PC-9 (cell line): ENCODE results near the gene RNU1-2.
"Not testable (repeated sequence)": the region's sequence is repeated elsewhere in the genome, so short reads cannot be mapped to it uniquely, and the experiment has no call there.

ENCODE experiments used
- EZH2 ChIP-seq: fragments of 200-600 bp; sonication (generic); IDR thresholded peaks from 2 replicates; pipeline ENCODE4 v1.8.0; 2017; ENCODE audit warnings: antibody characterized with exemption, low read depth
- TF ChIP-seq, protein P1 (sequence below): fragments of 200-600 bp; sonication (generic); conservative IDR thresholded peaks from 2 replicates; pipeline ENCODE4 v1.6.1; 2017; ENCODE audit warnings: mixed run types, antibody characterized with exemption, mild to moderate bottlenecking, moderate library complexity

DNA sequence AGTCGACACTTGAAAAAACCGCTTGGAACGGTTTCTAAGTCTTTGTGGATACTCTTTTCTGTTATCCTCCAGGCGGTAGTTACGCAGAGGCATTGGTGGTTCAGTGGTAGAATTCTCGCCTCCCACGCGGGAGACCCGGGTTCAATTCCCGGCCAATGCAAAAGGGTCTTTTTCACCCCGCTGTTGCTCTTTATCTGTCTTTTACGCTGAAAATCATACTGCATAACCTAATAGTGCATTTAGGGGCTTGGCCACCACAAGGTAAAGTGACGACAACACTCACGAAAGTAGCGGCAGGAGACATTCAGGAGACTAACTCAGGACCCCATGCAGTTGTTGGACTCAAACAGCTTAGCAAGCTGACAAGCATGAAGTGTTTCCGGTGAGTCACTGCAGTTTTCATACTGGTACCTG, 33.9 kb upstream of the RNU1-2 start:
- TF ChIP-seq, protein P1, sequence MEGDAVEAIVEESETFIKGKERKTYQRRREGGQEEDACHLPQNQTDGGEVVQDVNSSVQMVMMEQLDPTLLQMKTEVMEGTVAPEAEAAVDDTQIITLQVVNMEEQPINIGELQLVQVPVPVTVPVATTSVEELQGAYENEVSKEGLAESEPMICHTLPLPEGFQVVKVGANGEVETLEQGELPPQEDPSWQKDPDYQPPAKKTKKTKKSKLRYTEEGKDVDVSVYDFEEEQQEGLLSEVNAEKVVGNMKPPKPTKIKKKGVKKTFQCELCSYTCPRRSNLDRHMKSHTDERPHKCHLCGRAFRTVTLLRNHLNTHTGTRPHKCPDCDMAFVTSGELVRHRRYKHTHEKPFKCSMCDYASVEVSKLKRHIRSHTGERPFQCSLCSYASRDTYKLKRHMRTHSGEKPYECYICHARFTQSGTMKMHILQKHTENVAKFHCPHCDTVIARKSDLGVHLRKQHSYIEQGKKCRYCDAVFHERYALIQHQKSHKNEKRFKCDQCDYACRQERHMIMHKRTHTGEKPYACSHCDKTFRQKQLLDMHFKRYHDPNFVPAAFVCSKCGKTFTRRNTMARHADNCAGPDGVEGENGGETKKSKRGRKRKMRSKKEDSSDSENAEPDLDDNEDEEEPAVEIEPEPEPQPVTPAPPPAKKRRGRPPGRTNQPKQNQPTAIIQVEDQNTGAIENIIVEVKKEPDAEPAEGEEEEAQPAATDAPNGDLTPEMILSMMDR, result not testable (repeated sequence)
- TF ChIP-seq EZH2, result not testable (repeated sequence)
